Measurements from ENCODE around the gene ATP8B4. TPM values are rescaled to one million over a fixed set of nuclear protein-coding genes. Genes with fewer than 3 reads are reported as not detected.
A peak's percentile ranks its signal among the peaks of the same experiment; 100 is the strongest.

The ATP8B4 gene
- total RNA-seq, 1 experiment from 2014 or later, result not detected

DNA sequence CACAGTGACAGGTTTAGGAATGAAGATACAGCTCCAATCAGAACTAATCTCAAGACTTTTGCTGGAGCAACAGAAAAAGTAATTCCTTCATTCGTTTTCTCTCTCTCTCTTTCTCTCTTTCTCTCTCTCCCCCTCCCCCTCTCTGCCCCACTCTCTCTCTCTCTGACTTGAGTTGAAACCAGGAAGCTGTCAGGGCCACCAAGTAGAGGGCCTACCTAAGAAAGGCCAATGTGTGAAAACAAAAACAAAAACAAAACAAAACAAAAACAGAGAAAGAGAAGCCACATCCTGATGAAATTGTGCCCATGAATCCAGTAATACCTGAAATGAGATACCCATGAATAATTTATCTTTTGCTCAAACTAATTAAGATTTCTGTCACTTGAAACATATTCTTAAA lies 72.9 kb downstream of the ATP8B4 start:
- Histone ChIP-seq H3K79me2 (ENCODE audit: low read length) (no peaks in the 10 kb centered on the region), H3K36me3 (ENCODE audit: low read depth, low read length) (no peaks in the 10 kb centered on the region), H3K9ac (ENCODE audit: low read length) (no peak overlapping the region), H3K27me3 (ENCODE audit: low read length) (no peaks in the 10 kb centered on the region), H3F3A (ENCODE audit: low read length, unreplicated experiment) (no peaks in the 10 kb centered on the region), H3K9me3 (ENCODE audit: low read length) (no peaks in the 10 kb centered on the region), H3K4me2 (ENCODE audit: low read length) (no peak overlapping the region), H2AFZ (ENCODE audit: low read length) (no peak overlapping the region), H3K27ac (ENCODE audit: low read length) (peak overlapping the region; percentile 53; the same call in 1 of the 2 replicates), H3K4me1 (ENCODE audit: insufficient read depth, low read length) (peaks cover 11% of the 10 kb centered on the region), H3K4me3 (ENCODE audit: low read length) (no peak overlapping the region), H4K20me1 (ENCODE audit: low read length) (no peaks in the 10 kb centered on the region), H3K9me2 (replicated peaks; ENCODE audit: low read length) (no peaks in the 10 kb centered on the region)
- DNase-seq (no peak), ATAC-seq (no peak)
- ChIA-PET CTCF (no interaction called here), POLR2A (ENCODE audit: unreplicated experiment) (no interaction called here)
- intact Hi-C loops (cut with micrococcal nuclease), result no loop called here
- TF ChIP-seq EZH2 (IDR thresholded peaks at IDR 0.05; ENCODE audit: low read length, unreplicated experiment) (no peak), EZH2phosphoT487 (IDR thresholded peaks at IDR 0.05; ENCODE audit: borderline replicate concordance, low read length) (no peak)
- TF ChIP-seq, protein P1, sequence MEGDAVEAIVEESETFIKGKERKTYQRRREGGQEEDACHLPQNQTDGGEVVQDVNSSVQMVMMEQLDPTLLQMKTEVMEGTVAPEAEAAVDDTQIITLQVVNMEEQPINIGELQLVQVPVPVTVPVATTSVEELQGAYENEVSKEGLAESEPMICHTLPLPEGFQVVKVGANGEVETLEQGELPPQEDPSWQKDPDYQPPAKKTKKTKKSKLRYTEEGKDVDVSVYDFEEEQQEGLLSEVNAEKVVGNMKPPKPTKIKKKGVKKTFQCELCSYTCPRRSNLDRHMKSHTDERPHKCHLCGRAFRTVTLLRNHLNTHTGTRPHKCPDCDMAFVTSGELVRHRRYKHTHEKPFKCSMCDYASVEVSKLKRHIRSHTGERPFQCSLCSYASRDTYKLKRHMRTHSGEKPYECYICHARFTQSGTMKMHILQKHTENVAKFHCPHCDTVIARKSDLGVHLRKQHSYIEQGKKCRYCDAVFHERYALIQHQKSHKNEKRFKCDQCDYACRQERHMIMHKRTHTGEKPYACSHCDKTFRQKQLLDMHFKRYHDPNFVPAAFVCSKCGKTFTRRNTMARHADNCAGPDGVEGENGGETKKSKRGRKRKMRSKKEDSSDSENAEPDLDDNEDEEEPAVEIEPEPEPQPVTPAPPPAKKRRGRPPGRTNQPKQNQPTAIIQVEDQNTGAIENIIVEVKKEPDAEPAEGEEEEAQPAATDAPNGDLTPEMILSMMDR (conservative IDR thresholded peaks at IDR 0.05; ENCODE audit: low read depth, low read length), result no peak
- no TSS peak for BruUV-seq (replicated peaks)

- no TSS peak for BruUV-seq (replicated peaks)
- intact Hi-C loops (cut with micrococcal nuclease), result no loop called here
These were observed 74.1 kb downstream of the ATP8B4 start for GRCh38 chr15:50044904-50045303.

GRCh38 chr15:50044406-50044805 lies 74.6 kb downstream of the ATP8B4 start:
- intact Hi-C loops (cut with micrococcal nuclease), result no loop called here
- Histone ChIP-seq H3K4me1 (ENCODE audit: insufficient read depth, low read length) (0 out of 2 replicates have a peak, but pooled peaks cover 3% of the 10 kb centered on the region), H3K4me2 (ENCODE audit: low read length) (no peak overlapping the region), H4K20me1 (ENCODE audit: low read length) (no peaks in the 10 kb centered on the region), H3K9ac (ENCODE audit: low read length) (no peak overlapping the region), H3K27me3 (ENCODE audit: low read length) (no peaks in the 10 kb centered on the region), H3K27ac (ENCODE audit: low read length) (no peak overlapping the region), H3K79me2 (ENCODE audit: low read length) (no peaks in the 10 kb centered on the region), H3F3A (ENCODE audit: low read length, unreplicated experiment) (no peaks in the 10 kb centered on the region), H3K9me2 (replicated peaks; ENCODE audit: low read length) (no peaks in the 10 kb centered on the region), H2AFZ (ENCODE audit: low read length) (no peak overlapping the region), H3K4me3 (ENCODE audit: low read length) (no peak overlapping the region), H3K36me3 (ENCODE audit: low read depth, low read length) (no peaks in the 10 kb centered on the region), H3K9me3 (ENCODE audit: low read length) (no peaks in the 10 kb centered on the region)
- TF ChIP-seq EZH2phosphoT487 (IDR thresholded peaks at IDR 0.05; ENCODE audit: borderline replicate concordance, low read length) (no peak), EZH2 (IDR thresholded peaks at IDR 0.05; ENCODE audit: low read length, unreplicated experiment) (no peak)
- TF ChIP-seq, protein P1 (conservative IDR thresholded peaks at IDR 0.05; ENCODE audit: low read depth, low read length), result no peak
- ChIA-PET CTCF (no interaction called here), POLR2A (ENCODE audit: unreplicated experiment) (interaction anchor here (0.6 kb wide), 1 partner anchor 612 kb away, joined by 3 read pairs; no protein-coding TSS in a partner anchor)
- ATAC-seq (no peak), DNase-seq (no peak)
- BruUV-seq (replicated peaks), result no TSS peak

More at GRCh38 chr15:50044904-50045303, 74.1 kb downstream of the ATP8B4 start:
- Histone ChIP-seq H3K27ac (ENCODE audit: low read length) (no peak overlapping the region), H3K79me2 (ENCODE audit: low read length) (no peaks in the 10 kb centered on the region), H3K27me3 (ENCODE audit: low read length) (no peaks in the 10 kb centered on the region), H3K4me3 (ENCODE audit: low read length) (no peak overlapping the region), H3K4me2 (ENCODE audit: low read length) (no peak overlapping the region), H3F3A (ENCODE audit: low read length, unreplicated experiment) (no peaks in the 10 kb centered on the region), H3K9ac (ENCODE audit: low read length) (no peak overlapping the region), H3K36me3 (ENCODE audit: low read depth, low read length) (no peaks in the 10 kb centered on the region), H3K9me2 (replicated peaks; ENCODE audit: low read length) (no peaks in the 10 kb centered on the region), H2AFZ (ENCODE audit: low read length) (no peak overlapping the region), H4K20me1 (ENCODE audit: low read length) (no peaks in the 10 kb centered on the region), H3K9me3 (ENCODE audit: low read length) (no peaks in the 10 kb centered on the region), H3K4me1 (ENCODE audit: insufficient read depth, low read length) (peaks cover 3% of the 10 kb centered on the region; the same call in 1 of the 2 replicates)
- POLR2A ChIA-PET (ENCODE audit: unreplicated experiment), result interaction anchor here (0.6 to 0.7 kb wide), 2 partner anchors 612 to 1440 kb away, joined by 3 to 4 read pairs; no protein-coding TSS in a partner anchor
- TF ChIP-seq, protein P1 (conservative IDR thresholded peaks at IDR 0.05; ENCODE audit: low read depth, low read length), result no peak
- TF ChIP-seq EZH2phosphoT487 (IDR thresholded peaks at IDR 0.05; ENCODE audit: borderline replicate concordance, low read length) (no peak), EZH2 (IDR thresholded peaks at IDR 0.05; ENCODE audit: low read length, unreplicated experiment) (no peak)
- DNase-seq (no peak), ATAC-seq (no peak)
- CTCF ChIA-PET, result interaction anchor here (0.6 kb wide), 1 partner anchor 41 kb away, joined by 3 read pairs; no protein-coding TSS in a partner anchor

Data from PC-3 (cell line).